Activated CD8-positive, alpha-beta memory T cell treated with anti-CD3 and anti-CD28 coated beads, Interleukin-2, amount 50 U/mL, for 48 hours (primary cell): ENCODE results near the gene TDRD10.
"Not testable (repeated sequence)": the region's sequence is repeated elsewhere in the genome, so short reads cannot be mapped to it uniquely, and the experiment has no call there.

Experiments
- DNase-seq: peaks from one replicate; pipeline ENCODE4 v3.0.0-alpha.2; 2020

The TDRD10 gene

GRCh38 chr1:154481053-154481452 lies 21.0 kb upstream of the TDRD10 start:
- DNase-seq: no peak

- DNase-seq: no peak
Observed at GRCh38 chr1:154483941-154484803, 17.8 kb upstream of the TDRD10 start.

DNA sequence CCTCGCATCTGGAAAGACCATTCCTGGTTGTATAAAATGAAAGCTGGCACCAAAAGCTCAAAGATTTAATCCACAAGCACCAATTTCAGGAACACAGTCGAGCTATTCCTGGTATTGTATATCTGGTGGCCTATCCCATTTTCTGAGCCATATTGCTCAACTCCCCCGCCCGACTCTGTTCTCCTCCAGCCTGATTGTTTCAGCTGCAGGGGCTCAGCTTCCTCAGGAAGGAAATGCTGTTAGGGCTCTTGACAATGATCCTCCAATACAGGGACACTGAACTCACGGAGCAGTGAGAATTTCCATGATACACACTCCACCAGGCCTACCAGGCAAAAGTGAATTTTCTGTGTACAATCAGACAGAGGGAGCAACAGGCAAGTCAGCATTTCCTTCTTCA lies 16.9 kb upstream of the TDRD10 start:
- no peak for DNase-seq

DNA sequence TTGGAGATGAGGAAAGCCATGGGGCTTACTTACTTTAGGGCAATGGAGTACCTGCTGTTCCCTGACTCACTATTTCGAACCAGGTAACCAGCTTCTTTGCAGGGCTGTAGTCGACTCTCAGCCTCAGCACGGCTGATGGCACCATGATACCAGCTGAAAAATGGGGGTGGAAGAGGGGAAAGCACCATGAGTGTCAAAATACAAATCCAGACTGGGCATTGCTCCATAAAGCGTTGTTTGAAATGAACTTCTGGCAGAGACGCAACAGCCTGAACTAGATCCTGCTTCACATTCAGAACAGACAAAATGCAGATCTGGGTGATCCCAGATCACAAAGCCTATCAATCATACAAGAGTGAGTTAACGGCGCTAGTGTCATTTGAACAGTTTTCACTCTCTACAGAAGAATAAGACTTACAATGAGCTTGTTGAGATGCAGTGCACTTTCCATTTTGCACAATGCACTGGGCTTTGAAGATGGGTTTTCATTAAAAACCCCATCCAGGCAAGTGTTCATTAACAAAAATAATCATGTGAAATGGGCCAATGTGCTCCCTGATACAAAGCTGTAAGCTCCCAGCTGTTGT lies 16.0 kb upstream of the TDRD10 start:
- no peak for DNase-seq

DNA sequence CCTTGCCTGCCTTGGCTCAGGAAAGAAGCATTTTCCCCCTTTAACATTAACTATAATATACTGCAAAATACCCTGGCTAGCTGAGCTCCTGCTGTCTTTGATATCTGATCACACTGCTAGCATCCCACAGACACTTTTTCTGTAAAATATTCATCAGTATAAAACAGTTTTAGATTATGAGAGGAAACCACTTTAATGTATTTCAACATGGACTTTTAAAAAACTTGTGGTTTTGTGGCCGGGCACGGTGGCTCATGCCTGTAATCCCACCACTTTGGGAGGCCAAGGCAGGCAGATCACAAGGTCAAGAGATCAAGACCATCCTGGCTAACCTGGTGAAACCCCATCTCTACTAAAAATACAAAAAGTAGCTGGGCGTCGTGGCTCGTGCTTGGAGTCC lies 15.3 kb upstream of the TDRD10 start:
- not testable (repeated sequence) for DNase-seq

GRCh38 chr1:154488922-154489321 lies 13.1 kb upstream of the TDRD10 start:
- no peak for DNase-seq

GRCh38 chr1:154489695-154490274 lies 12.2 kb upstream of the TDRD10 start:
- no peak for DNase-seq

DNA sequence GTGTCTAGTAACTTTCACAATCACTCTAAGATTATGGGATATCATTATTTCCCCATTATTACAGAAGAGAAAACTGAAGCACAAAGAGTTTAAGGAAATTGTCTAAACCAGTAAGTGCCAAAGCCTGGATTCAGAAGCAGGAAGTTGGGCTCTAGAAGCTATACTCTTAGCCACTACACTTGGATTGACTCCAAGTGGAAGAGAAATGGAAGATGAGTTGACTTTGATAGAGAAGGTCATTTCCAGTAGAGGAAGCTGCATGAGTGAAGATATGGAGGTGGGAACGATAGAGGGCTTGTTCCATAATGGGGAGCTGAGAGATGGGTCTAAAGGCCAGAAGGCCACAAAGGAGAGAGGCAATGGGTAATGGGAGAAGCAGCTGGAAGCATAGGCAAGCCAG lies 11.7 kb upstream of the TDRD10 start:
- DNase-seq: no peak

DNA sequence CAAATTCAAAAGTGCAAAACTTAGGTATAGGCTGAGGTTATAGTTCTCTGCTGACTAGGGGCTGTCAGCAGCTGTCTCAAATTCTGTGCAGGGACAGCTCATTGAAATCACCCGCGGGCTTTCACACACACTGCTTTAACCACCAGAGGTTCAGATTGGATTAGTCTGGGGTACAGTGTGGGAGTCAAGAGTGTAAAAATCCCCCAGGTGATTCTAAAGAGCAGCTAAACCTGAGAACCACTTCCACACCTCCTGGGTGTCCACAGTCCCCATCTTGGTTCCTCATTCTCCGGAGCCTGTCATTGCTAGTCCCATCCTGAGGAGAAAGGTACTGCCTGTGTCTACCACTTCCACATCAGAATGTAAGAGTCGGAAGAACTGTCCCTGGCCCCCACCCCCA lies 9.9 kb upstream of the TDRD10 start:
- no peak for DNase-seq

DNA sequence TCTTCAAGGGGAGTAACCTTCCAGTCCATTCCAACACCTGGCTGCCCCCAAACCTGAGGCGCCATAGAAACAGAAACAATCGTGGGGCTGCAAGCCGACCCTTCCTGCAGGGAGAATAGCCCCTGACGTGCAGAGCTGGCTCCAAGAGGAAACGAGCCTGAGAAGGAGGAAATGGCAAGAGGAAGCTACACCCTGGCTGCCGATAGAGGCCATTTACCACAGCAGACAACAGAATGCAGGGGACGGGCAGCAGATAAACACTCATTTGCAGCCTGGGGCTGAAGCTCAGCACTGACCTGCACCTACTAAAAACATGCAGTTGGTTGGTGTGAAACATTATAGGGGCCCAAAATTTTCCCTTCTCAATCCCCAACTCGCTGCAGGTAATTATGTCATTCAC lies 8.7 kb upstream of the TDRD10 start:
- no peak for DNase-seq

GRCh38 chr1:154495496-154496273 lies 6.3 kb upstream of the TDRD10 start:
- DNase-seq: no peak

DNA sequence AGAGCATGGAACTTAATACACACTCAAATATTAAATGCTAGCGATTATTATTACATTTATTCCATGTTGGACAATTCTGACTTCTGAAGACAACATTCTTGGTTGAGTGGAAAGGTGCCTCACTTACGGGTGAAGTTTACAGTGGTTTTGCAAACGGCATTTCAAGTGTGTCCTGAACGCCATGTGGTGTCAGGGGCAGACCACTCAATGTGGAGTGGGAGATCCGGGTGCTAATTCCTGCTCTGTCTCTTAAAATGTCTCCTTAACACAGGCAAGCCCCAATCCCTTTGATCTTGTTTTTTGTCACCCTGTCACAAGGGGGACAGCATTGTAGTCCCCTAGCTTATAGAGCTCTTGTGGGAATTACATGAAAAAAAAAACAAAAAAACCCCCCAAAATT lies 5.6 kb upstream of the TDRD10 start:
- no peak for DNase-seq

- peak; percentile 53 for DNase-seq
Observed at GRCh38 chr1:154497026-154497806, 4.8 kb upstream of the TDRD10 start.

DNA sequence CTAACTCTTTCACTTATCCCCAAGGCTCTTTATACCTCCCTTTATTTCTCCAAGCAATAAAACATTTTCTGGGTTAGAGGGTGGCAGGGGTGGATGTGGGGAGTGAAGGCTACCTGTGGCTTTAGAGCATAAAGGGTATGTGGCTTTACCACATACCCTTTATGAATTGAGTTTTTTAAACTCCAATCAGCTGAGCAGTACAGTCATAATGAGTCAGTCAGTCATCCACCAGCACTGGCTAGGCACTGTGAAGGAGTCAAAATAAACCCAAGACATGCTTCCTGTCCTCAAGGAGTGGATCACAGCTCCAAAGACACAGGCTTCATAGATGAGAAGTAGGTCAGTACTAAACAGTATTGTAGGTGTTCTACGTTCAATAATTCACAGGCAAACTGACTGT lies 2.6 kb upstream of the TDRD10 start:
- DNase-seq: peak; percentile 43

GRCh38 chr1:154500533-154500932 lies 1.5 kb upstream of the TDRD10 start:
- DNase-seq: peak; percentile 33

DNA sequence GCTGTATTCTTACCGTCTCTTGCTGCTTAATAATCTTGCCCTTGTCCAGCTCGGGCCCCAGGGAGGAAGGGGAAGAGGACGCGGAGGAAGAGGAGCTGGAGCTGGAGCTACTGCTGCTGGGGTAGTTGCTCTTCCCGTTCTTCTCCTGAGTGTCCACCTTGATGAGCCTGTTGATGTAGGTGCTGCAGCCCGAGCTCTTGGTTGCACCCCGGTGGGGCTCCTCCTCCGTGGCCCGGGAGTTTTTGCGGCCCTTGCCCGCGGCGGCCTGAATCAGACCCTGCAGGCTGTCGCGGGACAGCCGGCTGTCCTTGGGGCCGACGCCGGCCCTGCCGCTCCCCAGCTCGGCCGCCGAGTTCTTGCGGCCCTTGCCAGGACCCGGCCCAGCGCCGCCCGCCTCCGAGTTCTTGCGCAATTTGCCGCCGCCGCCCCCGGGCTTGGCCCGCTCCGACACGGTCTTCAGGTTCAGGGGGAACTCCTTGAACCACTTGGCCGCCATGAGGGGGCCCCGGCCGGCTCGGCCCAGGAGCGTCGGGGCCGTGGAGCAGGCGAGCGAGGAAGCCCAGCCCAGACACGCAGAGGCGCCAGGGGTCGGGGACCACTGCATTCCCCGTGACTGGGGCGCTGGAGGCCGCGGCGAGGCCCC lies 475 bp upstream of the TDRD10 start:
- no peak for DNase-seq

- no peak for DNase-seq
Observed at GRCh38 chr1:154502744-154503115, 711 bp downstream of the TDRD10 start.

GRCh38 chr1:154503898-154504297 lies 1.9 kb downstream of the TDRD10 start:
- no peak for DNase-seq

- DNase-seq: no peak
Observed at GRCh38 chr1:154512760-154513159, 10.7 kb downstream of the TDRD10 start.

DNA sequence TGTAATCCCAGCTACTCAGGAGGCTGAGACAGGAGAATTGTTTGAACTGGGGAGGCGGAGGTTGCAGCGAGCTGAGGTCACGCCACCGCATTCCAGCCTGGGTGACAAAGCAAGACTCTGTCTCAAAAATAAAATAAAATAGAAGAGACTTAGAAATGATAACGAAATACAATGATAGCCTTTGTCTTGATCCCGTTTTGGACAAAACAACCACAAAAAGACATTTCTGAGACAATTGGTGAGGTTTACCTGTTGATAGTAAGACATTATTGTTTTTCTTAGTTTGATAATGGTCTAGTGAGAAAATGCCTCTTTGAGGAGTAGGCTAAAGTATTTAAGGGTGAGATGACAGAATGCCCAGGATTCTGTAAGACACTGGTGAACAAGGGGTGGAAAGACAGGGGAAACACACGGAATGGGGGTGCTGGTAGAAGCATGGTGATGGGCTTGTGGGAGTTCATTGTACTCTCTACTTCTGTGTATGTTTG lies 12.1 kb downstream of the TDRD10 start:
- DNase-seq: no peak

DNA sequence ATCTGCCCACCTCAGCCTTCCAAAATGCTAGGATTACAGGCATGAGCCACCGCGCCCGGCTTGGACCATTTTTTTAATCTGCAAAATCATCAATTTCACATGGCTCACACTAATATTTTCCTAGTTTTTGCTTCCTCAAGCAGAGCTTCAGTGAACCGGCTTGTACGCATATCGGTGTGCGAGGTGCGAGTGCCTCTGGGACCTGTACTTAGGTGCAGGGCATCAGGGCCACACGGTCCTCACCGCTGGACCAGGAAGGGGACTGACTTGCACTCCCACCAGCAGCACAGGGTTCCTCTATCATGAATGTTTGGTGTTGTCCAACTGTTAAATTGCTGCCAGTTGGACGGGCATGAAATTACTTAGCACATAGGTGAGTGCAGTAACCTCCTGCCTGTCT lies 15.6 kb downstream of the TDRD10 start:
- DNase-seq: no peak

DNA sequence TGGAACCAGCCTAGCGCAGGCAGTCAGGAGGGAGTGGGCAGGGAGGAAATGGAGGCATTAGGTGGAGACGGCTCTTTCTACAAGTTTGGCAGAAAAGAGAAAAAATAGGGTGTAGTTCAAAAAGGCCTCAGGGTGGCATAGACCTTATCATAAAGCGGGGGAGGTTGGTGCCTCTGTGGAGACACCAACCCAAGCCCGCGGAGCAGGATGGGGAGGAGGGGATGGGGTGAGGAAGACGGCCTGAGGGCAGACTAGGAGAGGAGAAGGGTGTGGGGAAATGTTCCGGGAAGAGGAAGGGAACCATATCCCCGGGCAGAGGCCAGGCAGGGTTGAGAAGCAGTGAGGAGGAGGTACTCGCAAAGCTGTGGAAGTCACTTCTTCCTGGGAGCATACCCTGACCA lies 17.6 kb downstream of the TDRD10 start:
- no peak for DNase-seq
